ENCODE data around the gene OR12D3.
"Not testable (repeated sequence)": the region's sequence is repeated elsewhere in the genome, so short reads cannot be mapped to it uniquely, and the experiment has no call there.

- TF ChIP-seq CTCF (IDR thresholded peaks at IDR 0.05); ZFX (IDR thresholded peaks at IDR 0.05; ENCODE audit: borderline replicate concordance): not testable (repeated sequence)
Measured at GRCh38 chr6:29349348-29349747, 25.7 kb downstream of the OR12D3 start.
